Transverse colon (tissue), 4 donors: Measurements from ENCODE around the gene FAR2. TPM values are rescaled to one million over a fixed set of nuclear protein-coding genes. Genes with fewer than 3 reads are reported as not detected.
A peak's percentile ranks its signal among the peaks of the same experiment; 100 is the strongest.

Source experiments
- DNase-seq: peaks from one replicate; pipeline ENCODE4 v3.0.0-alpha.2; 2019
- H3K27ac ChIP-seq, 4 donors: fragments of 200-600 bp; sonication (generic); 2 replicates each; pipeline ENCODE4 v1.5.1; 2016 to 2018; ENCODE audit warnings: inconsistent platforms in 4 of 4
- H3K27me3 ChIP-seq: fragments of 200-600 bp; sonication (generic); 2 replicates; pipeline ENCODE4 v1.5.1; 2017; ENCODE audit warnings: inconsistent platforms
- H3K36me3 ChIP-seq, 4 donors: fragments of 200-600 bp; sonication (generic); 2 replicates each; pipeline ENCODE4 v1.5.1; 2017 to 2019; ENCODE audit warnings: inconsistent platforms in 4 of 4
- H3K4me1 ChIP-seq, 4 donors: fragments of 200-600 bp; sonication (generic); 2 replicates each; pipeline ENCODE4 v1.5.1; 2017 to 2020; ENCODE audit warnings: inconsistent platforms in 4 of 4
- H3K4me3 ChIP-seq, 4 donors: fragments of 200-600 bp; sonication (generic); 1 replicate in 1 of 4; 2 replicates in 3 of 4; pipeline versions ENCODE4 v1.5.1 to v1.6.1; 2017 to 2019; ENCODE audit warnings: inconsistent platforms in 4 of 4
- H3K9me3 ChIP-seq, 2 donors: fragments of 200-600 bp; sonication (generic); 2 replicates each; pipeline ENCODE4 v1.5.1; 2017 to 2019; ENCODE audit warnings: inconsistent platforms in 2 of 2
- EP300 ChIP-seq: sonication (generic); formaldehyde crosslinking; IDR thresholded peaks from one replicate; pipeline ENCODE4 v1.6.1; 2017; ENCODE audit warnings: antibody characterized with exemption, low read depth
- POLR2A ChIP-seq: fragments of 450-650 bp; IDR thresholded peaks from one replicate; pipeline ENCODE4 v1.6.1; 2016; ENCODE audit warnings: antibody characterized with exemption, mild to moderate bottlenecking, moderate library complexity
- POLR2AphosphoS5 ChIP-seq, 3 donors: sonication (generic); formaldehyde crosslinking; IDR thresholded peaks; one replicate each; pipeline ENCODE4 v1.6.1; 2016; ENCODE audit warnings: antibody characterized with exemption in 3 of 3
- WGBS, 2 donors: methylation state at CpG; one replicate each; pipeline ENCODE4 v1.1.5; 2018; ENCODE audit warnings: low coverage in 1 of 2; 5-methylcytosine and 5-hydroxymethylcytosine counted together
- in situ Hi-C, 4 donors: fragments of 200-750 bp; cut with MboI; loops; one replicate each; pipeline versions ENCODE4 v1.15.0 to v1.15.1; 2017; ENCODE audit warnings: low sequenced_read_pairs in 3 of 4, low pct_ligation_motif_present in 1 of 4, low pct_unique_long_range_greater_than_20kb in 1 of 4
- intact Hi-C: fragments of 100-400 bp; cut with DNase I; formaldehyde crosslinking; loops from one replicate; pipeline ENCODE4 v1.15.1; 2023; ENCODE audit warnings: low total_unique reads
- total RNA-seq, 4 donors: library from RNA; depleted of rRNA; stranded (reverse); fragments of >200 nt; gene quantifications; one replicate each; pipeline ENCODE4 v1.1.0, GENCODE V29; 2016
- TF ChIP-seq, protein P1 (sequence below), 5 experiments: fragments of 200-600 bp in 3 of 5; fragments of 450-650 bp in 2 of 5; sonication (generic) in 3 of 5; IDR thresholded peaks; 1 replicate in 2 of 5; 2 replicates in 3 of 5; pipeline ENCODE4 v1.5.1; 2016 to 2017; ENCODE audit warnings: antibody characterized with exemption in 5 of 5, inconsistent platforms in 3 of 5, mild to moderate bottlenecking in 2 of 5, moderate library complexity in 1 of 5

FAR2 gene
- total RNA-seq, 4 donors from 2014 or later = 57.6 to 72.7 (median 65.7) TPM

DNA sequence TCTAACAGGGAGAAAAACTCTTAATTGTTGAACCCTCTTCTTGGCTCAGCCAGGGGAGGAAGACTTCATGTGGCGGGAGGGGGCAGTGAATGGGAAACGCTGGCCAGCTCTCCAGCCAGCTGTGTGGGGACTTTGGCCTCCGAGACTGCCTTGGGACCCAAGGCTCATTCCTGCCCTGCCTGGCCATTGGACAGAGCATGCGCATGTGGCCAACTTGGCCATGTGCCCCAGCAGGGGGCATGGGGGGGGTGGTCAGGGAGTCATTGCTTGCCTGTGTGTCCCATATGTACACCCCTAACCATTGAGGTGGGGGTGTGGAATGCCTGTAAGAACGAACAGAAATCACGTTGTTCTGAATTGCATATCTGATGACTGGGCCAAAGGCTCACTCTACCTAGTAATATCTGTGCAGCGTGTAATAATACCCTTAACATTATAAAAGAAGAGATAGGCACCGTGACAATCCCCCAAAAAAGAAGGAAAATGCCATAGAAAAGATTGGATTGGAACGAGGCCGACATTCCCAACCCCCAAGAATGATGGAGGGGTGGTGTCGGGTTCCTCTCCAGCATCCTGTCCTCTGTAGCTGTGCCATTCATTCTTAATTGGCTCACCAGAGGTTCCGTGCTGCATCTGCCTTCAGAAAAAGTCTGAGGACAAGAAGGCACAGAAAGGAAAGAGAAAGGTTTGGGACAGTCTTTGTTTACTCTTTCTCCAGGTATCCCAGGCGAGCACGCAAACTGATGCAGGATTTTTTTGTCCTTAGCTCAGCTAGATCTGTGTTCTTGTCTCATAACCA lies 3.5 kb upstream of the FAR2 start:
- 91% methylated on average over 9 to 14 of the region's 14 CpGs for WGBS, 2 donors
- intact Hi-C loops (no loop called here), in situ Hi-C loops (no loop called here)
- DNase-seq = no peak
- Histone ChIP-seq H3K9me3 (no peaks in the 10 kb centered on the region), H3K27me3 (no peaks in the 10 kb centered on the region), H3K36me3 (no peaks in the 10 kb centered on the region), H3K27ac (no peak overlapping the region), H3K4me3 (no peak overlapping the region), H3K4me1 (peaks cover 0 to 12% (median 9%) of the 10 kb centered on the region in 4 donors)
- TF ChIP-seq POLR2A (no peak), POLR2AphosphoS5 (IDR thresholded peaks at IDR 0.05) (no peak), EP300 (no peak)
- TF ChIP-seq, protein P1, sequence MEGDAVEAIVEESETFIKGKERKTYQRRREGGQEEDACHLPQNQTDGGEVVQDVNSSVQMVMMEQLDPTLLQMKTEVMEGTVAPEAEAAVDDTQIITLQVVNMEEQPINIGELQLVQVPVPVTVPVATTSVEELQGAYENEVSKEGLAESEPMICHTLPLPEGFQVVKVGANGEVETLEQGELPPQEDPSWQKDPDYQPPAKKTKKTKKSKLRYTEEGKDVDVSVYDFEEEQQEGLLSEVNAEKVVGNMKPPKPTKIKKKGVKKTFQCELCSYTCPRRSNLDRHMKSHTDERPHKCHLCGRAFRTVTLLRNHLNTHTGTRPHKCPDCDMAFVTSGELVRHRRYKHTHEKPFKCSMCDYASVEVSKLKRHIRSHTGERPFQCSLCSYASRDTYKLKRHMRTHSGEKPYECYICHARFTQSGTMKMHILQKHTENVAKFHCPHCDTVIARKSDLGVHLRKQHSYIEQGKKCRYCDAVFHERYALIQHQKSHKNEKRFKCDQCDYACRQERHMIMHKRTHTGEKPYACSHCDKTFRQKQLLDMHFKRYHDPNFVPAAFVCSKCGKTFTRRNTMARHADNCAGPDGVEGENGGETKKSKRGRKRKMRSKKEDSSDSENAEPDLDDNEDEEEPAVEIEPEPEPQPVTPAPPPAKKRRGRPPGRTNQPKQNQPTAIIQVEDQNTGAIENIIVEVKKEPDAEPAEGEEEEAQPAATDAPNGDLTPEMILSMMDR (IDR thresholded peaks at IDR 0.05) = no peak

DNA sequence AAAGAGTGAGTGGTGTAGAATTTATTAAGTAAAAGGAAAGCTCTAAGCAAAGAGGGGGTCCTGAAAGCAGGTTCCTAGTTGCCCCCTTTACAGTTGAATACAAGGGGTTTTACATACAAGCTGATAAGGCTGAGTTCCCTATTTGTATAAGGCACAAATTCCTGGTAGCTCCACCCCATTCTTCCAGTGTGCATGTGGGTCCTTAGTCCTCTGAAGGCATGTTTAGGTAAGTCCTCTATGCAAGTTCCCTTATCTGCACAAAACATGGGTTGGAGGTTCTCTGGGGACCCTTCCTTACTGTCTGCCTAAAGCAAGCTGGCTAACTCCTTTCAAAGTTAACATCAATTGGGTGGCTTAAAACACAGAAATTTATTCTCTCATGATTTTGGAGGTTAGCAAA lies 2.9 kb upstream of the FAR2 start:
- no peaks in the 10 kb centered on the region for H3K36me3 ChIP-seq
- no peaks in the 10 kb centered on the region for H3K9me3 ChIP-seq
- no peak overlapping the region for H3K4me3 ChIP-seq
- no peak for TF ChIP-seq POLR2AphosphoS5 (IDR thresholded peaks at IDR 0.05)
- TF ChIP-seq EP300 = no peak
- TF ChIP-seq, protein P1 (IDR thresholded peaks at IDR 0.05) = no peak
- no peak for TF ChIP-seq POLR2A
- in situ Hi-C loops (no loop called here), intact Hi-C loops (no loop called here)
- peaks cover 0 to 18% (median 11%) of the 10 kb centered on the region in 4 donors for H3K4me1 ChIP-seq
- no peak for DNase-seq
- H3K27me3 ChIP-seq = no peaks in the 10 kb centered on the region
- H3K27ac ChIP-seq = no peak overlapping the region

DNA sequence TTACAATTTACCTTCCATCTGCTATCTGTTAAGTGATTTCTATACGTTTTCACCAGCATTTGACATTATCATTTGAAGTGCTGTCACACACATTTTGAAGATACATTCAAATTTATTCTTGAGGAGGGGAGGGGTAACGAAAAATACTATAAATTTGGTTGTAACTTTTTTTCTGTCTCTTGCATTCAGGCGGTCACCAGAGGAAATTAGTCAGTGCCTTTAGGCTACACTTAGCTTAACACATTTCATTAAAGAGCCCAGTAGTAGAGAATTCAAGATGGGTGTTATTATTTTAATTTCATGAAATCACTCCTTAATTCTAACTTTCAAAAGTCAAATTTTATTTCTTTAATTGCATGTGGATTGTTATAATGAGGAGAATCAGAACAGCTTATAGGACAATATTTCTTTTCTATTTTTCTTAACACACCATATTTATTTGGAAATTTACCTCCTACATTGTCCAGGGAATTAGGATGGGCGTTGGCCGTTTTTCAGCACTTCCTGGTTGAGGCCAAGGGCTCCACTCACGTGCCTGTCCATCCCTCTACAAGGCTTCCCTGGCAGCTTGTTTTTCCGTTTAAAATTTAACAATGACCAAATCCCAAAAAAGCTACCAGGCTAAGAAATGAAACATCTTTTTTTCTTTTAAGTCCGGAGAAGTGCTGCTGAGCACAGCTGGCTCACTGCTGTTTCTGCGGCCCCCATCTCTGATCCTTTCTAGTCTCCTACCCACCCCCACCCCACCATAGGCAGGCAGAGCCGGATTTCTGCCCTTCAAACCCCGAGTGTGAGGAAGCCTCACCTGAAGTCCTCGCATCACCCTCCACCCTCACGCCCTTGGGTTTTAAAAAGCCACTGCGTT lies 1.1 kb upstream of the FAR2 start:
- intact Hi-C loops = no loop called here
- Histone ChIP-seq H3K27me3 (no peaks in the 10 kb centered on the region), H3K36me3 (no peaks in the 10 kb centered on the region), H3K4me1 (peaks cover 7 to 36% (median 25%) of the 10 kb centered on the region in 4 donors), H3K9me3 (no peaks in the 10 kb centered on the region), H3K4me3 (peak overlapping the region; percentile 61 to 76 (median 71)), H3K27ac (peak overlapping the region; percentile 84 to 90 (median 88))
- WGBS, 2 donors = 18 to 23% methylated on average over 8 to 14 of the region's 14 CpGs
- TF ChIP-seq EP300 = no peak
- TF ChIP-seq POLR2AphosphoS5 (IDR thresholded peaks at IDR 0.05) = peak in 1 of 3 donors; percentile 10
- TF ChIP-seq, protein P1 (IDR thresholded peaks at IDR 0.05) = no peak
- TF ChIP-seq POLR2A = no peak
- peak; percentile 71 for DNase-seq
- in situ Hi-C loops = no loop called here

DNA sequence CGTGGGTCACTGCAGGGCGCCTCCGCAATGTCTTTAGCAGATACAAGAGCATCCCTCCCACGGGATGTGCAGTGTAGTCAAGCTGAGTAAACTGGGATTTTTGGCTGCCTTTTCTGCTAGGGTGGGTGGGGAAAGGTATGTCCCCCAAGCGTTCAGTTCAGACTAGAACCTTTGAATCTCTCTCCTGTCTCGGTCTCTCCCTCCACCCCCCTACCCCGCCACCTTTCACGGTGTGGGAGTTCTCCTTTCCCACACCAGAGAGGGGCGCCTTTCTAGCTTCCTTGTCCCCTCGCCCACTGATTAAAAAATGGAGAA lies 525 bp upstream of the FAR2 start:
- TF ChIP-seq, protein P1 (IDR thresholded peaks at IDR 0.05) = no peak
- TF ChIP-seq POLR2AphosphoS5 (IDR thresholded peaks at IDR 0.05) = no peak
- TF ChIP-seq EP300 = no peak
- no peak for TF ChIP-seq POLR2A
- no peaks in the 10 kb centered on the region for H3K36me3 ChIP-seq
- peak overlapping the region; percentile 84 to 90 (median 88) for H3K27ac ChIP-seq
- in situ Hi-C loops (no loop called here), intact Hi-C loops (no loop called here)
- H3K4me3 ChIP-seq = peak overlapping the region; percentile 61 to 76 (median 71)
- no peaks in the 10 kb centered on the region for H3K27me3 ChIP-seq
- DNase-seq = peak; percentile 34
- H3K9me3 ChIP-seq = no peaks in the 10 kb centered on the region
- WGBS, 2 donors = 3% methylated on average over 10 of the region's 10 CpGs; no CpG with 5 or more reads in 1 of the 2 donors
- H3K4me1 ChIP-seq = peaks cover 13 to 42% (median 26%) of the 10 kb centered on the region in 4 donors
